Measurements from ENCODE around the gene LY6G5C. TPM values are rescaled to one million over a fixed set of nuclear protein-coding genes. Genes with fewer than 3 reads are reported as not detected.
A peak's percentile ranks its signal among the peaks of the same experiment; 100 is the strongest.

Gene LY6G5C
- total and polyA plus RNA-seq, 2 of the 13 experiments (the other 11 are each of a cell fraction or from before 2014, with no cell fraction given), result 0.33 to 0.55 TPM

GRCh38 chr6:31680226-31681134, at the start of gene LY6G5C (continued):
- TF ChIP-seq THAP9 (CRISPR knock-in tag; IDR thresholded peaks at IDR 0.05; ENCODE audit: borderline replicate concordance) (no peak), EED (CRISPR knock-in tag; IDR thresholded peaks at IDR 0.05) (no peak), ZNF3 (CRISPR knock-in tag; IDR thresholded peaks at IDR 0.05) (no peak), RBAK (CRISPR knock-in tag; IDR thresholded peaks at IDR 0.05) (no peak), ZNF614 (CRISPR knock-in tag; IDR thresholded peaks at IDR 0.05; ENCODE audit: borderline replicate concordance) (peak; percentile 98), KLF12 (CRISPR knock-in tag; IDR thresholded peaks at IDR 0.05; ENCODE audit: borderline replicate concordance) (no peak), ZNF143 (CRISPR knock-in tag; IDR thresholded peaks at IDR 0.05) (no peak; the same call in 1 of the 2 replicates), SNRNP70 (IDR thresholded peaks at IDR 0.05; ENCODE audit: low read depth, low read length) (no peak), ATF3 (CRISPR knock-in tag; IDR thresholded peaks at IDR 0.05) (no peak), ZSCAN31 (CRISPR knock-in tag; IDR thresholded peaks at IDR 0.05; ENCODE audit: low read depth) (no peak), NCOA2 (CRISPR knock-in tag; IDR thresholded peaks at IDR 0.05) (no peak), TBX3 (IDR thresholded peaks at IDR 0.05; ENCODE audit: borderline replicate concordance) (no peak), SRY (CRISPR knock-in tag; IDR thresholded peaks at IDR 0.05) (no peak), ZBTB2 (CRISPR knock-in tag; IDR thresholded peaks at IDR 0.05; ENCODE audit: low read depth) (no peak), MEIS1 (CRISPR knock-in tag; IDR thresholded peaks at IDR 0.05; ENCODE audit: borderline replicate concordance) (no peak), KLF13 (CRISPR knock-in tag; IDR thresholded peaks at IDR 0.05) (no peak), ZNF275 (CRISPR knock-in tag; IDR thresholded peaks at IDR 0.05; ENCODE audit: borderline replicate concordance) (no peak), AFF4 (CRISPR knock-in tag; IDR thresholded peaks at IDR 0.05) (no peak)
